GM23248 (cell line): Measurements from ENCODE around the gene TFG.

Experiments
- EZH2 ChIP-seq: fragments of 200-600 bp; sonication (generic); IDR thresholded peaks from 2 replicates; pipeline ENCODE4 v1.6.1; 2018; ENCODE audit warnings: antibody characterized with exemption, mild to moderate bottlenecking; ENCODE audit not compliant: insufficient read depth, poor library complexity, severe bottlenecking
- EZH2phosphoT487 ChIP-seq: fragments of 200-600 bp; sonication (generic); IDR thresholded peaks from 2 replicates; pipeline ENCODE4 v1.6.1; 2018; ENCODE audit warnings: antibody characterized with exemption, moderate library complexity, mild to moderate bottlenecking, low read depth; ENCODE audit not compliant: insufficient read depth

DNA sequence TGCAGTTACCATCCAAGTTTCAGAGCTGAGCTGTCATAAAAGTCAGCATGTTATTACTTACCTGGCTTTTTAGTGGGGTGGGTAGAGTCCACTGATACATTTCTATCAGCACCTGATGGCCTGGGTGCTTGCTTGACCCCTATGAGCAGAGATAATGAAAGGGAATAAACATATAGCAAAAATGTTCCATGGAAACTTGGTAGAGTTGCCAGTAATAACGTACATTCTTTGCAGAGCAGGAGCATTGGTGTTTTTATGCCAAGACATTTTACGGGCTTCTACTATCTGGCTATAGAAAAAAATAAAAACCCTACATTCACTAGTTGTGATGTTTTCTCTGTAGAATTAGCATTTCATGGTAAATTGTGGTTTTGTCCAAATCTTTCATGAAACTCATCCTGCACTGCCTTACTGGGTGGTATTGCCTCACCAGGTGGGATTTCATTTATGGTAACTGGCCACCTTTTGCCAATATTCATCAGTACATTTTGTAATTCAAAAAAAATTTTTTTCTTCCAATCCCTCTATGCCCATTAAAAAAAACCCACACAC lies 70.9 kb downstream of the TFG start:
- no peak for TF ChIP-seq EZH2phosphoT487
- no peak for TF ChIP-seq EZH2
